Measurements from ENCODE around the gene NUP85. TPM values are rescaled to one million over a fixed set of nuclear protein-coding genes. Genes with fewer than 3 reads are reported as not detected.

Gene NUP85
- total RNA-seq, 1 experiment from 2014 or later: 164 TPM

GRCh38 chr17:75176625-75177024, 28.9 kb upstream of the NUP85 start:
- Histone ChIP-seq H3K9ac (ENCODE audit: low read length) (no peak overlapping the region), H3K27ac (ENCODE audit: low read depth, low read length) (no peak overlapping the region), H3K9me3 (ENCODE audit: control insufficient read depth in 1 of 2, insufficient read depth in 1 of 2, low read depth in 1 of 2, low read length in 2 of 2) (no peaks in the 10 kb centered on the region), H2AFZ (ENCODE audit: low read depth, low read length, poor library complexity, severe bottlenecking) (no peak overlapping the region), H3K9me2 (ENCODE audit: insufficient read depth) (no peaks in the 10 kb centered on the region), H3K27me3 (ENCODE audit: insufficient read depth, low read length) (no peaks in the 10 kb centered on the region), H3K36me3 (ENCODE audit: control insufficient read depth in 1 of 2, insufficient read depth in 2 of 2, low read length in 2 of 2) (peaks cover 49 to 72% of the 10 kb centered on the region in 2 experiments), H3K4me2 (ENCODE audit: low read length) (no peak overlapping the region), H3K4me1 (ENCODE audit: control insufficient read depth in 1 of 2, insufficient read depth in 2 of 2, low read length in 2 of 2) (peaks cover 12 to 25% of the 10 kb centered on the region in 2 experiments; a peak in 3 of 4 replicates), H4K20me1 (ENCODE audit: insufficient read depth) (peaks cover 29% of the 10 kb centered on the region; the same call in 1 of the 2 replicates), H3K79me2 (ENCODE audit: insufficient read depth, low read length) (peaks cover 100% of the 10 kb centered on the region), H3K4me3 (replicated peaks in 1 of 2; ENCODE audit: low read depth in 1 of 2, low read length in 2 of 2) (no peak overlapping the region)
- TF ChIP-seq TCF7L2 (IDR thresholded peaks at IDR 0.05; ENCODE audit: borderline replicate concordance, extremely low read depth, insufficient read depth, insufficient read length): no peak
- TF ChIP-seq, protein P1, sequence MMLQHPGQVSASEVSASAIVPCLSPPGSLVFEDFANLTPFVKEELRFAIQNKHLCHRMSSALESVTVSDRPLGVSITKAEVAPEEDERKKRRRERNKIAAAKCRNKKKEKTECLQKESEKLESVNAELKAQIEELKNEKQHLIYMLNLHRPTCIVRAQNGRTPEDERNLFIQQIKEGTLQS (IDR thresholded peaks at IDR 0.05): no peak
- TF ChIP-seq EZH2phosphoT487 (IDR thresholded peaks at IDR 0.05; ENCODE audit: borderline replicate concordance): no peak
- TF ChIP-seq ZNF274 (IDR thresholded peaks at IDR 0.05; ENCODE audit: low read depth, low read length): no peak
- no peak for TF ChIP-seq ELF1 (IDR thresholded peaks at IDR 0.05; ENCODE audit: borderline replicate concordance, low read depth)
- no peak for TF ChIP-seq EZH2 (IDR thresholded peaks at IDR 0.05)
- TF ChIP-seq POLR2AphosphoS5 (IDR thresholded peaks at IDR 0.05; ENCODE audit: low read depth, low read length): no peak
- no peak for TF ChIP-seq FOSL1 (IDR thresholded peaks at IDR 0.05; ENCODE audit: low read depth)
- ChIA-PET POLR2A (interaction anchor here (0.6 kb wide), 1 partner anchor 20 kb away, joined by 3 read pairs; no protein-coding TSS in a partner anchor), CTCF (interaction anchor here (0.5 to 1.3 kb wide), 2 partner anchors 12 to 63 kb away, joined by 4 to 5 read pairs; no protein-coding TSS in a partner anchor), RAD21 (ENCODE audit: low non-redundant PET in 1 of 2, low total read pairs in 2 of 2, uncharacterized antibody in 2 of 2, unreplicated experiment in 2 of 2) (no interaction called here)
- BruUV-seq (replicated peaks): no TSS peak
- DNase-seq (ENCODE audit: low read depth, low spot score) (no peak), ATAC-seq (no peak)
- intact Hi-C loops (cut with micrococcal nuclease): no loop called here

DNA sequence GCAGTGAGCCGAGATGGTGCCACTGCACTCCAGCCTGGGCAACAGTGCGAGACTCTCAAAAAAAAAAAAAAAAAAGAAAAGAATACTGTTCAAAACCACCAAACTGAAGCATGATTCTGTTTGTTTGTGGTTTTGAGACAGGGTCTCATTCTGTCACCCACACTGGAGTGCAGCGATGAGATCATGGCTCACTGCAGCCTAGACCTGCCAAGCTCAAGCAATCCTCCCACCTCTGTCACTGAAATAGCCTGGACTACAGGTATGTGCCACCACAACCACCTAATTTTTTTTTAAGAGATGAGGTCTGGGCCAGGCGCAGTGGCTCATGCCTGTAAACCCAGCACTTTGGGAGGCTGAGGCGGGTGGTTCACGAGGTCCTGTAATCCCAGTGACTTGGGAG, 27.0 kb upstream of the NUP85 start:
- H3K4me3 ChIP-seq (replicated peaks in 1 of 2; ENCODE audit: low read depth in 1 of 2, low read length in 2 of 2): no peak overlapping the region
- peaks cover 41 to 56% of the 10 kb centered on the region in 2 experiments for H3K36me3 ChIP-seq (ENCODE audit: control insufficient read depth in 1 of 2, insufficient read depth in 2 of 2, low read length in 2 of 2)
- H3K9me3 ChIP-seq (ENCODE audit: control insufficient read depth in 1 of 2, insufficient read depth in 1 of 2, low read depth in 1 of 2, low read length in 2 of 2): no peaks in the 10 kb centered on the region
- ChIA-PET POLR2A (no interaction called here), RAD21 (ENCODE audit: low non-redundant PET in 1 of 2, low total read pairs in 2 of 2, uncharacterized antibody in 2 of 2, unreplicated experiment in 2 of 2) (no interaction called here), CTCF (no interaction called here)
- peaks cover 93% of the 10 kb centered on the region for H3K79me2 ChIP-seq (ENCODE audit: insufficient read depth, low read length)
- ATAC-seq: no peak
- H3K27me3 ChIP-seq (ENCODE audit: insufficient read depth, low read length): no peaks in the 10 kb centered on the region
- H3K9ac ChIP-seq (ENCODE audit: low read length): no peak overlapping the region
- no TSS peak for BruUV-seq (replicated peaks)
- H4K20me1 ChIP-seq (ENCODE audit: insufficient read depth): peaks cover 27% of the 10 kb centered on the region; the same call in 1 of the 2 replicates
- H3K4me2 ChIP-seq (ENCODE audit: low read length): no peak overlapping the region
- no peak overlapping the region for H2AFZ ChIP-seq (ENCODE audit: low read depth, low read length, poor library complexity, severe bottlenecking)
- H3K9me2 ChIP-seq (ENCODE audit: insufficient read depth): no peaks in the 10 kb centered on the region
- DNase-seq (ENCODE audit: low read depth, low spot score): no peak
- intact Hi-C loops (cut with micrococcal nuclease): no loop called here
- no peak overlapping the region; the same call in 1 of the 2 replicates for H3K27ac ChIP-seq (ENCODE audit: low read depth, low read length)
- peaks cover 16 to 24% of the 10 kb centered on the region in 2 experiments; a peak in 3 of 4 replicates for H3K4me1 ChIP-seq (ENCODE audit: control insufficient read depth in 1 of 2, insufficient read depth in 2 of 2, low read length in 2 of 2)
- TF ChIP-seq JUND (IDR thresholded peaks at IDR 0.05) (no peak), ZNF274 (IDR thresholded peaks at IDR 0.05; ENCODE audit: low read depth, low read length) (no peak), POLR2A (IDR thresholded peaks at IDR 0.05; ENCODE audit: borderline replicate concordance, extremely low read depth, insufficient read depth, insufficient read length) (no peak), POLR2AphosphoS5 (IDR thresholded peaks at IDR 0.05; ENCODE audit: low read depth, low read length) (no peak), RAD21 (IDR thresholded peaks at IDR 0.05; ENCODE audit: low read depth) (no peak), SIN3A (IDR thresholded peaks at IDR 0.05; ENCODE audit: low read depth) (no peak), ELF1 (IDR thresholded peaks at IDR 0.05; ENCODE audit: borderline replicate concordance, low read depth) (no peak), FOSL1 (IDR thresholded peaks at IDR 0.05; ENCODE audit: low read depth) (no peak), EGR1 (IDR thresholded peaks at IDR 0.05; ENCODE audit: low read depth) (no peak), YY1 (IDR thresholded peaks at IDR 0.05; ENCODE audit: extremely low read depth, insufficient replicate concordance, low read depth, low read length) (no peak)
- TF ChIP-seq, protein P2, sequence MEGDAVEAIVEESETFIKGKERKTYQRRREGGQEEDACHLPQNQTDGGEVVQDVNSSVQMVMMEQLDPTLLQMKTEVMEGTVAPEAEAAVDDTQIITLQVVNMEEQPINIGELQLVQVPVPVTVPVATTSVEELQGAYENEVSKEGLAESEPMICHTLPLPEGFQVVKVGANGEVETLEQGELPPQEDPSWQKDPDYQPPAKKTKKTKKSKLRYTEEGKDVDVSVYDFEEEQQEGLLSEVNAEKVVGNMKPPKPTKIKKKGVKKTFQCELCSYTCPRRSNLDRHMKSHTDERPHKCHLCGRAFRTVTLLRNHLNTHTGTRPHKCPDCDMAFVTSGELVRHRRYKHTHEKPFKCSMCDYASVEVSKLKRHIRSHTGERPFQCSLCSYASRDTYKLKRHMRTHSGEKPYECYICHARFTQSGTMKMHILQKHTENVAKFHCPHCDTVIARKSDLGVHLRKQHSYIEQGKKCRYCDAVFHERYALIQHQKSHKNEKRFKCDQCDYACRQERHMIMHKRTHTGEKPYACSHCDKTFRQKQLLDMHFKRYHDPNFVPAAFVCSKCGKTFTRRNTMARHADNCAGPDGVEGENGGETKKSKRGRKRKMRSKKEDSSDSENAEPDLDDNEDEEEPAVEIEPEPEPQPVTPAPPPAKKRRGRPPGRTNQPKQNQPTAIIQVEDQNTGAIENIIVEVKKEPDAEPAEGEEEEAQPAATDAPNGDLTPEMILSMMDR (IDR thresholded peaks at IDR 0.05 in 2 of 3, conservative IDR thresholded peaks at IDR 0.05 in 1 of 3; ENCODE audit: borderline replicate concordance in 1 of 3, insufficient read depth in 1 of 3, low read depth in 2 of 3, low read length in 2 of 3): no peak
